Stimulated activated CD4-positive, alpha-beta T cell treated with anti-CD3 and anti-CD28 coated beads, Interleukin-1b, Interleukin-23, amount 100 ng/mL, for 1 hour (primary cell): Measurements from ENCODE around the gene RFXANK.

Experiments used
- DNase-seq, 2 donors: peaks; one replicate each; pipeline ENCODE4 v3.0.0-alpha.2; 2020; ENCODE audit warnings: low read depth in 2 of 2

RFXANK gene

DNA sequence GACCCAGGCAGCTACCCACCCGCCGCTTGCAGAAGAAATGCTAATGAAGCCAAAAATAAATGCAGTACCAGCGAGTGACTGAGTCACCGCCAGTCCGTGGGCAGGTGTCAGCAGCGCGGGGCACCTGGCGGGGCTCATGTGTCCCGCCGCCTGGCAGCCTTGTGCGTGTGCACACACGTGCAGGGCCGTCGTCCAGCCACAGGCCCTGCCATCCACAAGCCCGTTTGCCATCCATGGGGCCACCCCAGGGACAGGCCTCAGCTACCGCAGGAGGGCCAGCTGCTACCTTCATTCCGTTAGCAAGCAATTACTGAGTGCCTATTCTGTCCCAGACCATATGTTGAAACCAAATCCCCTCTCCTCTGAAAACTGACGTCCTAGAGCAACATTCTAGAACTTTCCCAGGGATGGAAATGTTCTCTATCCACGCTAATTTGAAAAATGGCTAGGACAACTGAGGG lies 40.2 kb downstream of the RFXANK start:
- DNase-seq, result no peak

DNA sequence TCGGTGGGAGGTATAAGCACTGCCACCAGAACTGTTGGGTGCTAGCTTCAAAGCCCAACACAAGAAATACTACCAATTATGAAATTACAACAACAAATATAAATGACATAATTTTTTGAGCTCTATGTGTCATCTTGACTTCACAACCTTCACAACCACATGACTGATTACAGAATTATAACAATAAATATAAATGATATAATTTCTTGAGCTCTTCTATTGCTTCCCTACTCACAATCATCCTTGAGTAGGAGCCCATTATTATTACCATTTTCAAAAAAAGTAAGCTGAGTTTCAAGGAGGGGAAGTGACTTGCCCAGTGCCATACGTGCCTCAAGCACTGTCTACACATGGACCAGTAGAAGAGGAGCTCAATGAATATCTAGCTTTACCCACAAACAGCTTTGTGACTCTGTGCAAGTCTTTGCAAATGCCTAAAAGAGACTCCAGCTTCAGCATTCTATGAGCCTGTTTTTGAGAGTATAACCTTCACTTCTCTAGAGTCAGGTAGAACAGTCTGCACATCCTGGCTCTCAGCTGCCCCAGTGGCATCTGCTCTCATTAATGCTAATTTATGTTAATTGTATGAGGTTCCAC lies 42.3 kb downstream of the RFXANK start:
- no peak for DNase-seq

DNA sequence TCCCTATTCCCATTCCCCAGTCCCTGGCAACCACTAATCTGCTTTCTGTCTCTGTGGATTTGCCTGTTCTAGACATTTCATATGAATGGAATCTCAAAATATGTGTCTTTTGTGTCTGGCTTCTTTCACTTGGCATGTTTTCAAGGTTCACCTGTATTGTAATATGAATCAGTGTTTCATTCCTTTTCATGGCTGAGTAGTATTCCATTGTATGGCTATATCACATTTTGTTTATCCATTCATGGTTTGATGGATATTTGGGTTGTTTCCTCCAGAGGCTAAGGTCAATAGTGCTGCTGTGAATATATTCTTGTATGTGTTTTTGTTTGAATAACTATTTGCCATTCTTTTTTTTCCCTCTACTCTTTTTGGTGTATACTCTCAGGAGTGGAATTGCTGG lies 44.1 kb downstream of the RFXANK start:
- no peak for DNase-seq

DNA sequence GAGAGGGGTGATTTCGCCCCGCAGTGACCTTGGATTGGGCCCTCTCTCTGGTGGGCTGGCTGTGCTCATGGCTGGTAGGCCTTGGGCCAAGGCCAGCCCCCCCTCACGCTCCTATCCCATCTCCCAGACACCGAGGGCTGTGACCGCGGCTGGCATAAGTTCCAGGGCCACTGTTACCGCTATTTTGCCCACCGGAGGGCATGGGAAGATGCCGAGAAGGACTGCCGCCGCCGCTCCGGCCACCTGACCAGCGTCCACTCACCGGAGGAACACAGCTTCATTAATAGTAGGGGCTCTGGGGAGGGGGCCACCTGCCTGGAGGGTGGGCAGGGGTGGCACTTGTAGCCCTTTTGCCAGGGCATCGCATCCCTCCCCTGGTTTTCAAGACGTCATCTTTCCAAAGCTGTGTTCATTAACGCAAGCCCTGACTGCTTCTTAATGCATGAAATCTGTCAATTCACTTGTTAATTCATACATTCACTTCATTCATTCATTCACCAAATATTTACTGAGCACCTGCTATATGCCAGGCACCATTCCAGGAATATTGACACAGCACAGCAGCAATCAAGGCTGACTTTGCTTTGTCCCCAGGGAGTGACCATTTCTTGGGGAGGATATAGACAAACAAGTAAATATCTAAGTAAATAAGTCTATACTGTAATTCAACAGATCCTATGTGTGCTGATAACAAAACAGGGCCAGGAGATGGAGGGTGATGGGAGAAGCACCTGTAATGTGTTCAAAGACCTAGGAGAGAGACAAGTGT lies 46.3 kb downstream of the RFXANK start:
- DNase-seq, result no peak

DNA sequence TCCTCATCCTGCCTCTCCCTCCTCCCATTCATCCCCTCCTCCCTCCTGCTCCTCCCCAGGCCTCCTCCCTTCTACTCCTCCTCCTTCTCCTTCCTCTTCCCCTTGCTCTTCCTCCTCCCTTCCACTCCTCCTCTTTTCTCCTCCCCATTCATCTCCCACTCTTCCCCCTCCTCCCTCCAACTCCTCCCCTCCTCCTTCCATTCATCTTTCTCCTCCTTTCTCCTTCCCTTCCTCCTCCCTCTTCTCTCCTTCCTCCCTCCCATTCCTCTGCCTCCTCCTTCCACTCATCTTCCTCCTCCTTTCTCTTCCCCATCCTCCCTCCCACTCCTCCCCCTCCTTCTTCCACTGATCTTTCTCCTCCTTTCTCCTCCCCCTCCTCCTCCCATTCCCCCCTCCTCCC lies 47.6 kb downstream of the RFXANK start:
- DNase-seq, result no peak

DNA sequence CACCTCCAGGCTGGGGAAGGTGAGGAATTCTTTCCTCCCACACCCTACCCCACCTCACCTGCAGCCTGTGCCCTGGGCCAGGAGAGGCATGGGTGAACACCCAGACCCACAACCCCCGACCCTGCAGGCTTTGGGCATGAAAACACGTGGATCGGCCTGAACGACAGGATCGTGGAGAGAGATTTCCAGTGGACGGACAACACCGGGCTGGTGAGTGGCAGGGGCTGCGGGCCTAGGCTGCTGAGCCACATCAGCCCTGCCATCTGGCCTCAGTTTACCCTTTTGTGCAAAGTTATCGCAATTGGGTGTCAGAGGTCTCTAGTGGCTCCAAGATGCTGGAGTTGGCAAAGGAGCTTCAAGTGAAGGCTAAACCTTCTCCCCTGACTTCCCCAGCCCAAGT lies 48.4 kb downstream of the RFXANK start:
- DNase-seq, result no peak

DNA sequence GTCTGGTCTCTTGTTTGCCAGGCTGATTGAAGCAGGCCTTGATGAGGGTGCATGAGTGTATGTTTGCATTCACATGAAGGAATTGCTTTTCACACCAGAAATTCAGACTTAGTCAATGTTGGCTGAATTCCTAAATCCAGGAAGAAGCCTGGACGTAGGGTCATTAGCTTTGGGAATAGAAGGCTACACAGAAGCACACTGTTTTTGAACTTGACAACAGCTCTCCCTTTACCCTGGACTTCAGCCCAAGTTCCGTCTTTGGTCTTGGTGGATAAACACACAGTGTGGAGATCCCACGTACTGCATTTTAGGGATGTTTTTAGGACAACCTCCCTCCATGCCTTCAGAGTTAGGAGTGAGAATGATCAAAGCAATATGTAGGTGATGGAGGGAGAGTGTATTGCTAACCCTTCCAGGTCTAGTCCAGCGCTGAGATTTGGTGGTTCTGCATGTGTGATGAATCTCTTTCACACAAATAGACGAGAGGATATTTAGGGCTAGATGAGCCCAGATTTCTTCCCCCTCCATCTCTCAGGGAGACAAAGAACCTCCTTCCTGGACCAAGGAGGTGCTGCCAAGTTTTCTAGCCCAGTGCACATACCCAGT lies 58.2 kb downstream of the RFXANK start:
- no peak for DNase-seq
